ENCODE results near the gene TCEA2. TPM values are rescaled to one million over a fixed set of nuclear protein-coding genes. Genes with fewer than 3 reads are reported as not detected.

The TCEA2 gene
- total and polyA plus RNA-seq, 2 of the 13 experiments (the other 11 are each of a cell fraction or from before 2014, with no cell fraction given), result 28.1 to 33.7 TPM

DNA sequence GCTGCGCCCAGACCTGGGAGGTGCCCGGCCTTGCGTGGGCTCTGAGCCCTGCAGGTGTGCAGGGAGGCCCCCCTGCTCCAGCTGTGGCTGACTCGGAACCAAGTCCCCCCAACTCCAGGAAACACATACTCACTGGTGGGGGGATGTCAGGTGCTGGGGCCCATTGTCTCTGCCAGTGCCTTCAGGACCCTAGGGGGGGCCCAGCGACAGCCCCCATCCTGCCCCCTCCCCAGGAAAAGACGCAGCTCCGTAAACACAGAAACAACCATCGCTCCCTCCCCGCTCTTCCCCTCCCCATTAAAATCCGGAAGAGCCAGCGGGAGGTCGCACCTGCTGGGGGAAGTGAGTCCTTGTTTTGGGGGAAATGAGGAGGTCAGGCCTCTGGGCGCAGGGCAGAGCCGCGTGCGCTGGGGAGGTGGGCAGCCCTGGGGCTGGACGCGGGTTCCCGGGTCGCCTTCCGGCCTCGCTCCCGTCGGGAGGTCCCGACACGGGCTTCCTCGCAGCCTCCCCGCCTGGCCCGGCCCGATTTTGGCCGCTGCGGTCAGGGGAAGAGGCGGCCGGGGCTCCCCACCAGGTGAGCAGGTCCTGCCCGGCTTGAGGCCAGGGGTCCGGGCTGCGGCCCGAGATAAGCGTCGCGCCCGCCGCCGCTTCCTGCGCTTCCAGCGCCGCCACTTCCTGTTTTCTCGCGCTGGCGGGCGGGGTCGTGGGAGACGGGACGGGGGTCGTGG is 20.8 kb upstream of the TCEA2 start (continued):
- no peak for TF ChIP-seq HOXA9 (CRISPR knock-in tag; IDR thresholded peaks at IDR 0.05; ENCODE audit: borderline replicate concordance)
- TF ChIP-seq ZNF746 (CRISPR knock-in tag; IDR thresholded peaks at IDR 0.05), result no peak; the same call in 1 of the 2 replicates
- no peak for TF ChIP-seq KLF6 (CRISPR knock-in tag; IDR thresholded peaks at IDR 0.05)
- no peak for TF ChIP-seq ZNF562 (CRISPR knock-in tag; IDR thresholded peaks at IDR 0.05; ENCODE audit: borderline replicate concordance)
- TF ChIP-seq ZNF354B (CRISPR knock-in tag; IDR thresholded peaks at IDR 0.05), result no peak
- no peak for TF ChIP-seq FOXA1 (IDR thresholded peaks at IDR 0.05)
- no peak; the same call in 1 of the 2 replicates for TF ChIP-seq FOXA1 (CRISPR knock-in tag; IDR thresholded peaks at IDR 0.05)
- TF ChIP-seq, protein P1, sequence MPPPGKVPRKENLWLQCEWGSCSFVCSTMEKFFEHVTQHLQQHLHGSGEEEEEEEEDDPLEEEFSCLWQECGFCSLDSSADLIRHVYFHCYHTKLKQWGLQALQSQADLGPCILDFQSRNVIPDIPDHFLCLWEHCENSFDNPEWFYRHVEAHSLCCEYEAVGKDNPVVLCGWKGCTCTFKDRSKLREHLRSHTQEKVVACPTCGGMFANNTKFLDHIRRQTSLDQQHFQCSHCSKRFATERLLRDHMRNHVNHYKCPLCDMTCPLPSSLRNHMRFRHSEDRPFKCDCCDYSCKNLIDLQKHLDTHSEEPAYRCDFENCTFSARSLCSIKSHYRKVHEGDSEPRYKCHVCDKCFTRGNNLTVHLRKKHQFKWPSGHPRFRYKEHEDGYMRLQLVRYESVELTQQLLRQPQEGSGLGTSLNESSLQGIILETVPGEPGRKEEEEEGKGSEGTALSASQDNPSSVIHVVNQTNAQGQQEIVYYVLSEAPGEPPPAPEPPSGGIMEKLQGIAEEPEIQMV (CRISPR knock-in tag; IDR thresholded peaks at IDR 0.05; ENCODE audit: low read depth), result peak; percentile 57; the same call in 1 of the 2 replicates
- no peak for TF ChIP-seq ZNF121 (CRISPR knock-in tag; IDR thresholded peaks at IDR 0.05)
- peak; percentile 78 for TF ChIP-seq ELF4 (CRISPR knock-in tag; IDR thresholded peaks at IDR 0.05; ENCODE audit: borderline replicate concordance)
- no peak for TF ChIP-seq ATRX (CRISPR knock-in tag; IDR thresholded peaks at IDR 0.05; ENCODE audit: borderline replicate concordance)
- peak; percentile 30; the same call in 1 of the 2 replicates for TF ChIP-seq AKAP8 (CRISPR knock-in tag; IDR thresholded peaks at IDR 0.05)
- no peak for TF ChIP-seq PHB2 (IDR thresholded peaks at IDR 0.05; ENCODE audit: partially characterized antibody)
- no peak for TF ChIP-seq SMYD3 (CRISPR knock-in tag; IDR thresholded peaks at IDR 0.05)
- TF ChIP-seq, protein P2, sequence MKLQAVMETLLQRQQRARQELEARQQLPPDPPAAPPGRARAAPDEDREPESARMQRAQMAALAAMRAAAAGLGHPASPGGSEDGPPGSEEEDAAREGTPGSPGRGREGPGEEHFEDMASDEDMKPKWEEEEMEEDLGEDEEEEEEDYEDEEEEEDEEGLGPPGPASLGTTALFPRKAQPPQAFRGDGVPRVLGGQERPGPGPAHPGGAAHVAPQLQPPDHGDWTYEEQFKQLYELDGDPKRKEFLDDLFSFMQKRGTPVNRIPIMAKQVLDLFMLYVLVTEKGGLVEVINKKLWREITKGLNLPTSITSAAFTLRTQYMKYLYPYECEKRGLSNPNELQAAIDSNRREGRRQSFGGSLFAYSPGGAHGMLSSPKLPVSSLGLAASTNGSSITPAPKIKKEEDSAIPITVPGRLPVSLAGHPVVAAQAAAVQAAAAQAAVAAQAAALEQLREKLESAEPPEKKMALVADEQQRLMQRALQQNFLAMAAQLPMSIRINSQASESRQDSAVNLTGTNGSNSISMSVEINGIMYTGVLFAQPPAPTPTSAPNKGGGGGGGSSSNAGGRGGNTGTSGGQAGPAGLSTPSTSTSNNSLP (IDR thresholded peaks at IDR 0.05; ENCODE audit: low read depth, low read length), result no peak
- peak in 1 of 2 experiments; percentile 74; a peak in 1 of 4 replicates for TF ChIP-seq KLF16 (CRISPR knock-in tag; IDR thresholded peaks at IDR 0.05)
- TF ChIP-seq, protein P3, sequence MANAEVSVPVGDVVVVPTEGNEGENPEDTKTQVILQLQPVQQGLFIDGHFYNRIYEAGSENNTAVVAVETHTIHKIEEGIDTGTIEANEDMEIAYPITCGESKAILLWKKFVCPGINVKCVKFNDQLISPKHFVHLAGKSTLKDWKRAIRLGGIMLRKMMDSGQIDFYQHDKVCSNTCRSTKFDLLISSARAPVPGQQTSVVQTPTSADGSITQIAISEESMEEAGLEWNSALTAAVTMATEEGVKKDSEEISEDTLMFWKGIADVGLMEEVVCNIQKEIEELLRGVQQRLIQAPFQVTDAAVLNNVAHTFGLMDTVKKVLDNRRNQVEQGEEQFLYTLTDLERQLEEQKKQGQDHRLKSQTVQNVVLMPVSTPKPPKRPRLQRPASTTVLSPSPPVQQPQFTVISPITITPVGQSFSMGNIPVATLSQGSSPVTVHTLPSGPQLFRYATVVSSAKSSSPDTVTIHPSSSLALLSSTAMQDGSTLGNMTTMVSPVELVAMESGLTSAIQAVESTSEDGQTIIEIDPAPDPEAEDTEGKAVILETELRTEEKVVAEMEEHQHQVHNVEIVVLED (CRISPR knock-in tag; IDR thresholded peaks at IDR 0.05; ENCODE audit: borderline replicate concordance), result peak; percentile 63; the same call in 1 of the 2 replicates
- 0 out of 2 replicates have a peak, but pooled peaks have one; percentile 35 for TF ChIP-seq BCL6 (CRISPR knock-in tag; IDR thresholded peaks at IDR 0.05)
- no peak; the same call in 1 of the 2 replicates for TF ChIP-seq FOXA3 (CRISPR knock-in tag; IDR thresholded peaks at IDR 0.05)
- no peak; the same call in 1 of the 2 replicates for TF ChIP-seq SALL2 (CRISPR knock-in tag; IDR thresholded peaks at IDR 0.05)
- TF ChIP-seq SMARCC2 (IDR thresholded peaks at IDR 0.05), result no peak
- TF ChIP-seq, protein P4, sequence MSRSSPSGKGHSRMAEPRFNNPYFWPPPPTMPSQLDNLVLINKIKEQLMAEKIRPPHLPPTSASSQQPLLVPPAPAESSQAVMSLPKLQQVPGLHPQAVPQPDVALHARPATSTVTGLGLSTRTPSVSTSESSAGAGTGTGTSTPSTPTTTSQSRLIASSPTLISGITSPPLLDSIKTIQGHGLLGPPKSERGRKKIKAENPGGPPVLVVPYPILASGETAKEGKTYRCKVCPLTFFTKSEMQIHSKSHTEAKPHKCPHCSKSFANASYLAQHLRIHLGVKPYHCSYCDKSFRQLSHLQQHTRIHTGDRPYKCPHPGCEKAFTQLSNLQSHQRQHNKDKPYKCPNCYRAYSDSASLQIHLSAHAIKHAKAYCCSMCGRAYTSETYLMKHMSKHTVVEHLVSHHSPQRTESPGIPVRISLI (CRISPR knock-in tag; IDR thresholded peaks at IDR 0.05; ENCODE audit: borderline replicate concordance), result no peak
- peak; percentile 97; the same call in 1 of the 2 replicates for TF ChIP-seq SMAD1 (CRISPR knock-in tag; IDR thresholded peaks at IDR 0.05; ENCODE audit: borderline replicate concordance, low read depth)
- TF ChIP-seq ZNF616 (CRISPR knock-in tag; IDR thresholded peaks at IDR 0.05; ENCODE audit: low read depth), result no peak; the same call in 1 of the 2 replicates
